BE2C (cell line): ENCODE measurements around the gene TELO2.
A peak's percentile ranks its signal among the peaks of the same experiment; 100 is the strongest.

ENCODE experiments used
- DNase-seq: peaks from one replicate; pipeline ENCODE4 v3.0.0-alpha.2; 2020
- H3K27me3 ChIP-seq: fragments of 250-450 bp; sonication (Bioruptor Pico); 2 replicates; pipeline ENCODE4 v1.5.1; 2020; ENCODE audit warnings: mild to moderate bottlenecking
- H3K36me3 ChIP-seq: fragments of 250-450 bp; sonication (Bioruptor Pico); 2 replicates; pipeline ENCODE4 v1.5.1; 2020; ENCODE audit warnings: mild to moderate bottlenecking
- H3K4me1 ChIP-seq: fragments of 250-450 bp; sonication (Bioruptor Pico); 2 replicates; pipeline ENCODE4 v1.5.1; 2020
- H3K4me3 ChIP-seq: 2 replicates; pipeline ENCODE4 v1.5.1; 2011; ENCODE audit warnings: low read depth, low read length
- H3K9me3 ChIP-seq: fragments of 250-450 bp; sonication (Bioruptor Pico); 2 replicates; pipeline ENCODE4 v1.5.1; 2020
- CTCF ChIP-seq: IDR thresholded peaks from 2 replicates; pipeline ENCODE4 v1.5.1; 2012; ENCODE audit warnings: mild to moderate bottlenecking, low read depth, low read length

TELO2 gene

DNA sequence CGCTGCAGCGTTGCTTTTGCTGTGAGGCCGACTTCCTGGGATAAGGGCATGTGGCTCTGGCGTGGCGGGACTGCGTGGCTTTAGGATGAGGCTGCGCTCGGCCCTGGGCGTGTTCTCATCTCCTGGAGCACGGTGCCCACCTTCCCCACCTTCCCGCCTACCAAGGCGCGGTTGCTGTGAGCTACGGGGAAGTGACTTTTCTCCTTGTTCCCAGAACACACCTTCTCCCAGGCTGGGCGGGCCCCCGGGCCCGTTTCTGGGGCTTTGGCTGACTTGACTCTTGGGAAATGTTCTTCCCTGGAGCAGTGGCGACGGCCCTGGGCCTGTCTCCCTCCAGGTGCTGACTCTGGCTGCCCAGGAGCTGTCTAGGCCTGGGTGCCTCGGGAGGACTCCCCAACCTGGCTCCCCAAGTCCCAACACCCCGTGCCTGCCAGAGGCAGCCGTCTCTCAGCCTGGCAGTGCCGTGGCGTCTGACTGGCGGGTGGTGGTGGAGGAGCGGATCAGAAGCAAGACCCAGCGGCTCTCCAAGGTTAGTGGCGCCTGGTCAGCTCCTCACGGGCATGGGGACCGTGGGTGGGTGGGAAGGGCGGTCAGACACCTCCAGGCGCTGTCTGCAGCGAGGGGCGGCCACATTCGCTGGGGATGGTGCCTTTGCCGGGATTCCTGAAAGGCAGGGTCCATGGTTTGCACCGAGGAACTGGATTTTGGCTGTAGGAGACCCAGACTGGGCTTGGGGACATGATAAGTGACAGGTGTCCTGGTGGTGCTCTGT, 12.1 kb downstream of the TELO2 start:
- H3K27me3 ChIP-seq, result no peaks in the 10 kb centered on the region

DNA sequence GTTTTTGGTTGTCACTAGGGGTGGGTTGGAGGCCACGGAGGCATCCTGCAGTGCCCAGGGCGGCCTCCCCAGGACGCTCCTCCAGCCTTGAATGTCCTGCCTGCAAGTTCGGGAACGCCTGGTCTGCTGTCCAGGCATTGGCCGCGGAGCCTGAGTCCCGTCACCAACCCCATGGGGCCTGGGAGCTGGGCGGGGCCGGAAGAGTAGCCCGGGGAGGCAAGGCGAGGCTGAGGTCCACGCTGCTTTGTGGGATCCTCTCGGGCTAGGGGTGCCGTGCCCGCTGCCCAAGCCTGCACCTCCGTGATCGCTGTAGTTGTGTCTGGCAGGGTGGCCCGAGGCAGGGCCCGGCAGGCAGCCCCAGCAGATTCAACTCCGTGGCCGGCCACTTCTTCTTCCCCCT, 12.8 kb downstream of the TELO2 start:
- no peak overlapping the region for H3K4me3 ChIP-seq
- DNase-seq, result no peak
- H3K4me1 ChIP-seq, result peaks cover 17% of the 10 kb centered on the region
- no peak for TF ChIP-seq CTCF
- H3K9me3 ChIP-seq, result no peaks in the 10 kb centered on the region
- peaks cover 43% of the 10 kb centered on the region for H3K36me3 ChIP-seq
- no peaks in the 10 kb centered on the region for H3K27me3 ChIP-seq

More for the DNA sequence above, 12.1 kb downstream of the TELO2 start:
- Histone ChIP-seq H3K36me3 (peaks cover 43% of the 10 kb centered on the region), H3K4me3 (no peak overlapping the region), H3K9me3 (no peaks in the 10 kb centered on the region), H3K4me1 (peaks cover 14% of the 10 kb centered on the region)
- no peak for TF ChIP-seq CTCF
- no peak for DNase-seq

DNA sequence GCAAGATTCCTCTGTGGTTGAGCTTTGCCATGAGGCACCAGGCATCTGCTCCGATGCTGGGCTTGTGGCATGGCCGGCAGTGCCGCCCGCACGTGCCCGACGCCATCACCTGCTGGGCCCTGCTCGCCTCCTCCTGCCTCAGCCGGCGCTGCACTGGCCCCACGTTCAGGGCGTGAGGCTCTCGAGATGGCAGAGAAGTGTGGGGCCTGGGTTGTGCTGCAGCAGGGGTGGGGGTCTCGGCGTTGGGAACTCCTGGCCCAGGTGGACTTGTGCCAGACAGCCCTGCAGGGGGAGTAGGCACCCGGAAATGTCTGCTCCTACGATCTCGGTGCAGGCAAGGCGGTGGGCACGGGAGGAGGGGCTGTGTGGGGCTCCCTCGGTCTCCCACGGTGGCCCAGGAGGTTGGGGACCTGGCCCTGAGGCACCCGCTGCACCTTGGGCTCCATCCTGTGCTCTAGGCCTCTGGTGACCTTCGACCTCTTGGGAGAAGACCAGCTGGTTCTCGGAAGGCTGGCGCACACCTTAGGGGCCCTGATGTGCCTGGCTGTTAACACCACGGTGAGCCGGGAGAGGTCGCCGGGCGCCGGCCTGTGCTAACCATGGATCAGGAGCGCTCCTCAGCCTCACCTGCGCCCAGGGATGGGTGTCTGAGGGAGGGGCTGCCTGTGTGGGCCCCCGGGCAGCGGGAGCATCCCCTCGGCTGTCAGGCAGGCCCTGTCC, 13.5 kb downstream of the TELO2 start:
- peaks cover 38% of the 10 kb centered on the region for H3K36me3 ChIP-seq

DNA sequence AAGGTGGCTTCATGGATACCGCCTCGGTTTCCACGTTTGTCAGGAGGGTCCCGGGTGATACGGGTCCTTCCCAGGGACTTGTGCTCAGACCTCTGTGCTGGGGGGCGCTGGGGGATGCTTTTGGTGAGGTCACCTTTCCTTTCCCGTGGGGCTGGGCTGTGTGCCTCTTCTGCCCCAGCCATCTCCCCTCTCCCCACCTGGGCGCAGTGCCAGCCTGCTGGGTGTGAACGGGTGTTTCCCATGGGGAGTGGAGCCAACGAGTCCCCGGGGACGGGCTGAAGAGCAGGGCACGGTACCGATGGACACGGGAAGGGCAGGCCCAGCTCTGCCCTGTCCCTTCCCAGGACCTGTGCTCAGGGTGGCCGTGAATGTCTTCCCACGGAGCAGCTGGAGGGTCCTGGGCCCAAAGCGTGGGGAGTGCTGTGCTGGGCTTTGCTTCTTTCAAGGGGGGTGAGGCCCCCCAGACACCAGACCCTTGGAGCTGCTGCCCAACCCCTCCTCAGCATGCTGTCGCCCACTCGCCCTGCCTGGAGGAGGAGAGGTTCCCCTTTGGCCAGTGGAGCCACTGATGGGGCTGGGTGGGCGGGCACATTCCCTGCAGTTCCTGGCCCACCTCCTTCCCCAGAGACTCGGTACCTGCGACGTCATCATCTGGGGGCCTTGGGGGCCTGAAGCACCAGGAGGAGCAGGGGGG, 15.5 kb downstream of the TELO2 start:
- Histone ChIP-seq H3K36me3 (peaks cover 23% of the 10 kb centered on the region), H3K9me3 (no peaks in the 10 kb centered on the region), H3K27me3 (no peaks in the 10 kb centered on the region), H3K4me1 (peaks cover 17% of the 10 kb centered on the region), H3K4me3 (no peak overlapping the region)
- no peak for TF ChIP-seq CTCF
- DNase-seq, result no peak

More for the DNA sequence above, 13.5 kb downstream of the TELO2 start:
- H3K9me3 ChIP-seq, result no peaks in the 10 kb centered on the region
- H3K27me3 ChIP-seq, result no peaks in the 10 kb centered on the region
- DNase-seq, result no peak
- no peak overlapping the region for H3K4me3 ChIP-seq
- peaks cover 17% of the 10 kb centered on the region for H3K4me1 ChIP-seq
- TF ChIP-seq CTCF, result no peak

DNA sequence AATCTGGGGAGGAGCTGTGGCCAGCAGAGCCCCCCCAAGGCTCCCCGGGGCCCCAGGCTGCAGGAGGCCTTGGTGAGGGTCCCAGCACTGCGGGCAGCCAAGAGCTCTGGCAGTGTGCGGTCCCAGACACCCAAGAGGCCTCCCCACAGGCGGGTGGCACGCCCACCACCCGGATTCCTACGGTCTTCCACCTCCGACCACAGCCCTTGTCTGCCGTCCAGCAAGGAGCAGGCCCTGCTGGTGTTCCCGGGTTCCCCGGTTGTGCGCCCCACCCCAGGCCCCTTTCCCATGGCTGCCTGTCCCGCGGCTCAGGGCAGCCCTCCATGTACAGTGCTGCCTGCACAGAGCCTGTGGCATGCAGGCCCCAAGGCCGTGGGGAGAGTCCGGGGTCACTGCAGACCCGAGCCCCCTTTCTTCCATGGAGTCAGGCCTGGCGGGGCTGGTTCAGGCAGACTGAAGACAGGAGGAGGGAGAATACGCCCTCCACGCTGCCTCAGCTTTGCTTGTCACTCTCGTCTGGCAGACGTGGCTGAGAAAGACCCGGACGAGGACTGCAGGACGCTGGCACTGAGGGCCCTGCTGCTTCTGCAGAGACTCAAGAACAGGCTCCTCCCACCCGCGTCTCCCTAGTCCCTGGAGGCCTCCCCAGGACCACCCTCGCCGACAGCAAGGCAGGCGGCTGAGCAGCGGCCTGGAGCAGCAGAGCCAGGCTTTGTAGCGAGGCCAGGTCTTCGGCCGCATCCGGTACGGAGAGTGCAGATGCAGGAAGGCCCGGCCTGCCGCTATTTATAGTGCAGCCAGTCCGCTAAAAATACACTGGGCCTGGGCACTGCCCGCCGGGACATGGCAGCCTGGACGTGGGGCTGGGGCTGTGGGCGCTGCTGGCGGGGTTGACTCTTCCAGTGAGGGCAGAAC, 16.4 kb downstream of the TELO2 start:
- Histone ChIP-seq H3K4me1 (peaks cover 17% of the 10 kb centered on the region), H3K9me3 (no peaks in the 10 kb centered on the region), H3K36me3 (peaks cover 23% of the 10 kb centered on the region), H3K27me3 (no peaks in the 10 kb centered on the region), H3K4me3 (no peak overlapping the region)
- no peak for TF ChIP-seq CTCF
- peak; percentile 93 for DNase-seq
